HepG2 (cell line): ENCODE results near the gene HLF. TPM values are rescaled to one million over a fixed set of nuclear protein-coding genes. Genes with fewer than 3 reads are reported as not detected.

Experiments used
- ARNT2 ChIP-seq: sonication (generic); formaldehyde crosslinking; IDR thresholded peaks from 2 replicates; pipeline ENCODE4 v1.8.0; 2022; ENCODE audit warnings: mild to moderate bottlenecking, low read depth, missing genetic modification reagents, moderate library complexity
- BCL3 ChIP-seq: sonication (generic); formaldehyde crosslinking; IDR thresholded peaks from 2 replicates; pipeline ENCODE4 v1.5.1; 2020; ENCODE audit warnings: mild to moderate bottlenecking, missing genetic modification reagents, moderate library complexity
- CC2D1A ChIP-seq: sonication (generic); formaldehyde crosslinking; IDR thresholded peaks from 2 replicates; pipeline ENCODE4 v1.8.1; 2023; ENCODE audit warnings: mild to moderate bottlenecking, missing genetic modification reagents
- CEBPG ChIP-seq: IDR thresholded peaks from 2 replicates; pipeline ENCODE4 v1.6.1; 2016
- EP300 ChIP-seq, 3 experiments: sonication (generic) in 1 of 3; formaldehyde crosslinking in 1 of 3; IDR thresholded peaks; 2 replicates each; pipeline versions ENCODE4 v1.5.1 to v1.6.1; 2011 to 2020; ENCODE audit warnings: low read depth in 2 of 3, low read length in 2 of 3, borderline replicate concordance in 1 of 3, improper control_type of control experiment in 1 of 3, mild to moderate bottlenecking in 1 of 3, missing genetic modification reagents in 1 of 3, moderate library complexity in 1 of 3
- FOSL2 ChIP-seq: sonication (generic); formaldehyde crosslinking; IDR thresholded peaks from 2 replicates; pipeline ENCODE4 v1.4.0; 2020; ENCODE audit warnings: missing genetic modification reagents
- GATAD1 ChIP-seq: IDR thresholded peaks from 2 replicates; pipeline ENCODE4 v1.6.1; 2016; ENCODE audit warnings: missing genetic modification reagents, missing compliant biosample characterization
- GFI1 ChIP-seq: sonication (generic); formaldehyde crosslinking; IDR thresholded peaks from 2 replicates; pipeline ENCODE4 v1.5.0; 2020; ENCODE audit warnings: missing genetic modification reagents, mild to moderate bottlenecking, borderline replicate concordance
- GTF2F1 ChIP-seq: fragments of 150-350 bp; IDR thresholded peaks from 2 replicates; pipeline ENCODE4 v1.6.1; 2014; ENCODE audit warnings: low read length
- JARID2 ChIP-seq: sonication (generic); formaldehyde crosslinking; IDR thresholded peaks from 2 replicates; pipeline ENCODE4 v1.8.1; 2023; ENCODE audit warnings: missing genetic modification reagents, inconsistent platforms; ENCODE audit not compliant: insufficient replicate concordance
- NFE2 ChIP-seq: sonication (generic); formaldehyde crosslinking; IDR thresholded peaks from 2 replicates; pipeline ENCODE4 v1.4.0; 2020; ENCODE audit warnings: missing genetic modification reagents
- NR3C1 ChIP-seq: sonication (generic); formaldehyde crosslinking; IDR thresholded peaks from 2 replicates; pipeline ENCODE4 v1.4.0; 2020; ENCODE audit warnings: missing genetic modification reagents
- ONECUT2 ChIP-seq: sonication (generic); formaldehyde crosslinking; IDR thresholded peaks from 2 replicates; pipeline ENCODE4 v1.4.0; 2020; ENCODE audit warnings: missing genetic modification reagents
- PHF21A ChIP-seq: sonication (generic); formaldehyde crosslinking; IDR thresholded peaks from 2 replicates; pipeline ENCODE4 v1.5.0; 2020; ENCODE audit warnings: mild to moderate bottlenecking, missing genetic modification reagents
- SSRP1 ChIP-seq: IDR thresholded peaks from 2 replicates; pipeline ENCODE4 v1.6.1; 2016; ENCODE audit warnings: control low read depth
- TOPORS ChIP-seq: sonication (generic); formaldehyde crosslinking; IDR thresholded peaks from 2 replicates; pipeline ENCODE4 v1.8.0; 2023; ENCODE audit warnings: mild to moderate bottlenecking, missing genetic modification reagents
- ZBTB26 ChIP-seq: IDR thresholded peaks from 2 replicates; pipeline ENCODE4 v1.6.1; 2016; ENCODE audit warnings: missing compliant biosample characterization, missing genetic modification reagents, borderline replicate concordance
- ZEB1 ChIP-seq: IDR thresholded peaks from 2 replicates; pipeline ENCODE4 v1.6.1; 2012; ENCODE audit warnings: mild to moderate bottlenecking, low read depth, inconsistent platforms; ENCODE audit not compliant: insufficient replicate concordance
- ZFAT ChIP-seq: sonication (generic); formaldehyde crosslinking; conservative IDR thresholded peaks from 2 replicates; pipeline ENCODE4 v1.8.1; 2023; ENCODE audit warnings: missing genetic modification reagents, inconsistent platforms
- ZMYM2 ChIP-seq: sonication (generic); formaldehyde crosslinking; IDR thresholded peaks from 2 replicates; pipeline ENCODE4 v1.8.0; 2022; ENCODE audit warnings: mild to moderate bottlenecking, missing genetic modification reagents
- ZNF136 ChIP-seq: sonication (generic); formaldehyde crosslinking; IDR thresholded peaks from 2 replicates; pipeline ENCODE4 v1.8.1; 2022; ENCODE audit warnings: low read depth, mild to moderate bottlenecking, moderate library complexity, missing genetic modification reagents
- ZNF230 ChIP-seq: sonication (generic); formaldehyde crosslinking; IDR thresholded peaks from 2 replicates; pipeline ENCODE4 v1.4.0; 2020; ENCODE audit warnings: mild to moderate bottlenecking, missing genetic modification reagents
- ZNF317 ChIP-seq: sonication (generic); formaldehyde crosslinking; IDR thresholded peaks from 2 replicates; pipeline ENCODE4 v1.5.0; 2020; ENCODE audit warnings: mild to moderate bottlenecking, missing genetic modification reagents
- ZNF678 ChIP-seq: sonication (generic); formaldehyde crosslinking; IDR thresholded peaks from 2 replicates; pipeline ENCODE4 v1.4.0; 2020; ENCODE audit warnings: mild to moderate bottlenecking, missing genetic modification reagents
- ZNF883 ChIP-seq: sonication (generic); formaldehyde crosslinking; IDR thresholded peaks from 2 replicates; pipeline ENCODE4 v1.5.1; 2020; ENCODE audit warnings: mild to moderate bottlenecking, missing genetic modification reagents; ENCODE audit errors: not compliant biosample characterization
- ZSCAN25 ChIP-seq: sonication (generic); formaldehyde crosslinking; IDR thresholded peaks from 2 replicates; pipeline ENCODE4 v1.8.0; 2022; ENCODE audit warnings: mild to moderate bottlenecking, missing genetic modification reagents
- ZSCAN31 ChIP-seq: sonication (generic); formaldehyde crosslinking; IDR thresholded peaks from 2 replicates; pipeline ENCODE4 v1.5.0; 2020; ENCODE audit warnings: low read depth, mild to moderate bottlenecking, missing genetic modification reagents
- polyA plus RNA-seq, 8 experiments: library from polyadenylated mRNA; depleted of rRNA in 3 of 8; stranded (reverse) in 7 of 8; unstranded in 1 of 8; fragments of >200 nt; fragmentation: Illumina TruSeq in 4 of 8; extraction: Trizol in 4 of 8; gene quantifications; 2 replicates each; pipeline versions ENCODE4 v1.2.1 to v1.2.3, GENCODE V29; 2011 to 2016; ENCODE audit warnings: low read depth in 4 of 8, missing spikeins in 1 of 8, mixed read lengths in 1 of 8; ENCODE audit not compliant: insufficient read depth in 1 of 8
- total RNA-seq, 5 experiments: library from RNA; depleted of rRNA; stranded (reverse); fragments of >200 nt; fragmentation: Illumina TruSeq; extraction: Trizol; gene quantifications; 2 replicates each; pipeline ENCODE4 v1.2.3, GENCODE V29; 2016; ENCODE audit warnings: low read depth in 1 of 5
- TF ChIP-seq, protein P1 (sequence below): sonication (generic); formaldehyde crosslinking; IDR thresholded peaks from 2 replicates; pipeline ENCODE4 v1.4.0; 2020; ENCODE audit warnings: low read depth, mild to moderate bottlenecking, missing genetic modification reagents

The HLF gene
- total and polyA plus RNA-seq, 2 of the 13 experiments (the other 11 are each of a cell fraction or from before 2014, with no cell fraction given), result 202 to 346 TPM

DNA sequence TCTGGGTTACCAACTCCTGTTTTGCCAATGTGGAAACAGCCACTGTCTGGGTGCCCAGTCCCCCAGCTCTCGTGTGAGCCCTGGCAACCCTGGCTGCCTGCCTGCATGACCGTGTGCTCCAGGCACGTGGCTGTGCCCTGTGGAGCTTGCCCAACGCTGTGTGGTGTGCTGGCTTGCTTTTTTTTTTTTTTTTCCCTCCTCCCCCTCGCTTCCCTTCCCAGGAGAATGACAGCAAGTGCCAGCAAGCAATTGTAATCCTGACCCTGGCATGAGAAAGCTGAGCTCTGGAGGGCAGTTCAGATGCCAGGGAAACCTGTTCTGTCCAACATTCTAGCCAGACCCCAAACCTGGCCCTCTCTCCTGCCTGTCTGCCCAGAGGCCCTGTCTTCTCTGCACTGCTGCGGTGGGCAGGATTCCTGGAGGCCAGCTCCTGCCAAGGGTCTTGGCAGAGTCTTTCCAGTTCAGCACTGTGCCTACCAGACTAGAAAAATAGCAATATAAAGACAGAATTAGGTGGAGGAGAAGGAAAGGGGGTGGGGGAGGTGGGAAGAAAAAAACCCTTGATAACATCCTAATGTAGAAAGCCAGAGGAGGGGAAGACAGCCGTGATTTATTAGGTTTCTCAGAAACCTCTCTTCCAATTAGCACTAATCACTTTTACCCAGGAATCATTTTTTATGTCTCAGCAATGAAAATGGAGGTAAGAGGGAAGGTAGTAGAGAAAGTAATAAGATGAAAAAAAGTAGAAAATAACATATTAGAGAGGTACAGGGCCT lies 9.0 kb downstream of the HLF start (continued):
- TF ChIP-seq ZMYM2 (CRISPR knock-in tag) (0 out of 2 replicates have a peak, but pooled peaks have one; percentile 25), PHF21A (CRISPR knock-in tag) (no peak), FOSL2 (peak; percentile 19; the same call in 1 of the 2 replicates), NR3C1 (CRISPR knock-in tag) (no peak), NFE2 (CRISPR knock-in tag) (no peak), CC2D1A (CRISPR knock-in tag) (no peak), GTF2F1 (no peak), GFI1 (CRISPR knock-in tag) (no peak), CEBPG (CRISPR knock-in tag) (no peak), BCL3 (CRISPR knock-in tag) (peak; percentile 8; the same call in 1 of the 2 replicates), JARID2 (CRISPR knock-in tag) (no peak), TOPORS (no peak; the same call in 1 of the 2 replicates), SSRP1 (CRISPR knock-in tag) (no peak), ZNF317 (CRISPR knock-in tag) (no peak), ZBTB26 (CRISPR knock-in tag) (no peak; the same call in 1 of the 2 replicates), ZNF883 (CRISPR knock-in tag) (no peak), ZNF678 (CRISPR knock-in tag) (0 out of 2 replicates have a peak, but pooled peaks have one; percentile 55), ZNF136 (no peak), ZEB1 (no peak), ZFAT (CRISPR knock-in tag) (no peak), ZSCAN25 (CRISPR knock-in tag) (no peak), GATAD1 (peak; percentile 40; the same call in 1 of the 2 replicates), EP300 (IDR thresholded peaks at IDR 0.05; ENCODE audit: low read depth in 2 of 2, low read length in 2 of 2) (no peak), EP300 (CRISPR knock-in tag; IDR thresholded peaks at IDR 0.05; ENCODE audit: borderline replicate concordance) (no peak), ZSCAN31 (CRISPR knock-in tag) (peak; percentile 87), ARNT2 (0 out of 2 replicates have a peak, but pooled peaks have one; percentile 2), ZNF230 (CRISPR knock-in tag) (peak; percentile 71), ONECUT2 (CRISPR knock-in tag) (no peak)
- TF ChIP-seq, protein P1, sequence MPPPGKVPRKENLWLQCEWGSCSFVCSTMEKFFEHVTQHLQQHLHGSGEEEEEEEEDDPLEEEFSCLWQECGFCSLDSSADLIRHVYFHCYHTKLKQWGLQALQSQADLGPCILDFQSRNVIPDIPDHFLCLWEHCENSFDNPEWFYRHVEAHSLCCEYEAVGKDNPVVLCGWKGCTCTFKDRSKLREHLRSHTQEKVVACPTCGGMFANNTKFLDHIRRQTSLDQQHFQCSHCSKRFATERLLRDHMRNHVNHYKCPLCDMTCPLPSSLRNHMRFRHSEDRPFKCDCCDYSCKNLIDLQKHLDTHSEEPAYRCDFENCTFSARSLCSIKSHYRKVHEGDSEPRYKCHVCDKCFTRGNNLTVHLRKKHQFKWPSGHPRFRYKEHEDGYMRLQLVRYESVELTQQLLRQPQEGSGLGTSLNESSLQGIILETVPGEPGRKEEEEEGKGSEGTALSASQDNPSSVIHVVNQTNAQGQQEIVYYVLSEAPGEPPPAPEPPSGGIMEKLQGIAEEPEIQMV, result 0 out of 2 replicates have a peak, but pooled peaks have one; percentile 33
